GM18868 (cell line): ENCODE measurements around the gene MYLK.
"Not testable (repeated sequence)": the region's sequence is repeated elsewhere in the genome, so short reads cannot be mapped to it uniquely, and the experiment has no call there.

ENCODE experiments used
- ATAC-seq: cut with Tn5 transposase; IDR thresholded peaks from one replicate; pipeline ENCODE4 v1.9.1; 2021; ENCODE audit warnings: mild to moderate bottlenecking, moderate library complexity; ENCODE audit not compliant: unreplicated experiment

Gene MYLK, protein sequence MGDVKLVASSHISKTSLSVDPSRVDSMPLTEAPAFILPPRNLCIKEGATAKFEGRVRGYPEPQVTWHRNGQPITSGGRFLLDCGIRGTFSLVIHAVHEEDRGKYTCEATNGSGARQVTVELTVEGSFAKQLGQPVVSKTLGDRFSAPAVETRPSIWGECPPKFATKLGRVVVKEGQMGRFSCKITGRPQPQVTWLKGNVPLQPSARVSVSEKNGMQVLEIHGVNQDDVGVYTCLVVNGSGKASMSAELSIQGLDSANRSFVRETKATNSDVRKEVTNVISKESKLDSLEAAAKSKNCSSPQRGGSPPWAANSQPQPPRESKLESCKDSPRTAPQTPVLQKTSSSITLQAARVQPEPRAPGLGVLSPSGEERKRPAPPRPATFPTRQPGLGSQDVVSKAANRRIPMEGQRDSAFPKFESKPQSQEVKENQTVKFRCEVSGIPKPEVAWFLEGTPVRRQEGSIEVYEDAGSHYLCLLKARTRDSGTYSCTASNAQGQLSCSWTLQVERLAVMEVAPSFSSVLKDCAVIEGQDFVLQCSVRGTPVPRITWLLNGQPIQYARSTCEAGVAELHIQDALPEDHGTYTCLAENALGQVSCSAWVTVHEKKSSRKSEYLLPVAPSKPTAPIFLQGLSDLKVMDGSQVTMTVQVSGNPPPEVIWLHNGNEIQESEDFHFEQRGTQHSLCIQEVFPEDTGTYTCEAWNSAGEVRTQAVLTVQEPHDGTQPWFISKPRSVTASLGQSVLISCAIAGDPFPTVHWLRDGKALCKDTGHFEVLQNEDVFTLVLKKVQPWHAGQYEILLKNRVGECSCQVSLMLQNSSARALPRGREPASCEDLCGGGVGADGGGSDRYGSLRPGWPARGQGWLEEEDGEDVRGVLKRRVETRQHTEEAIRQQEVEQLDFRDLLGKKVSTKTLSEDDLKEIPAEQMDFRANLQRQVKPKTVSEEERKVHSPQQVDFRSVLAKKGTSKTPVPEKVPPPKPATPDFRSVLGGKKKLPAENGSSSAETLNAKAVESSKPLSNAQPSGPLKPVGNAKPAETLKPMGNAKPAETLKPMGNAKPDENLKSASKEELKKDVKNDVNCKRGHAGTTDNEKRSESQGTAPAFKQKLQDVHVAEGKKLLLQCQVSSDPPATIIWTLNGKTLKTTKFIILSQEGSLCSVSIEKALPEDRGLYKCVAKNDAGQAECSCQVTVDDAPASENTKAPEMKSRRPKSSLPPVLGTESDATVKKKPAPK (N-terminal part only)

DNA sequence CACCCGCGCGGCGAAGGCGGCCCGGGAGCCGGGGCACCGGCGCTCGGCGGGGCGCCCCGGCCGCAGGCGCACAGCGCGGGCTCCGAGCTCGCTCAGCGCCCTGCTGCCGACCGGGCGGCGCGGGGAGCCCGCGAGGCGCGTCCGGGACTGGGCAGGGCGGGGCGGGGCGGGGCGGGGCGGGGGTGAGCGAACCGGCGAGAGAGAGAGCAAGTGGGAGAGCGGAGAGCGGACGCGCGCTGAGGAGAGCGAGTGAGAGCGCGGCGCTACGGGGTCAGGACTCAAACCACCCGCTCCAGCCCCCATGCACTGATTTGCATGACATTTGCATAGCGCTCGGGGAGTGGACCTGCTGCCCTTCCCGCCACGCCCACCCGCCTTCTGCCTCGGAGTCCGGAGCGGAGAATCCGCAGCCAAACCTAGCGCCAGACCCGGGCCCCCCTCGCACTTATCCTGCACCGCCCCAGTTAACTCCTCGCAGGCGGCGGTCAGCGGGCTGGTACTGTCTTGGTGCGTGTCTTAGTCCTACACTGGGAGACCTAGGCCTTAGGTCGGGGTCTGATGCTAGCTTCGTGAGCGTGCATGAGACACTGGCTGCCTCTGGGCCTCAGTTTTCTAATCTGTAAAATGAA lies at the start of gene MYLK:
MYLK (minus strand) TSS at position 130 of the 629 bp plus-strand sequence. CDS start 90,491 bp downstream, outside the sequence.
- no peak for ATAC-seq

DNA sequence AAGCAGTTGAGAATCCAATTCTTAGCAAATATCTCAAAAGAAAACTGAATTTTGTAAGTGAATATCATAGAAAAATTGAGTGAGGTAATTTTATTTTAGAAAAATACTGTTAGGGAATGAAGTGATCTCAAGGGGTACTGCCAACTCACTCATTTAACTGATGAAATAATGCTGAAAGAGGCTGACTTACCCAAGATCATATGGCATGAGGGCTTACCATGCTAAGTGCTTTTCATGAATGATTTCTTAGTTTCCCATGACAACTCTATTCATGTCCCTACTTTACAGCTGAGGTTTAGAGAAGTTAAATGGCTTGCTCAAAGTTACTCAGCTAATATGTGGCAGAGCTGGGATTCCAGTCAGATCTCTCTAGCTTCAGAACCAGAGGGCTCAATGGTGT lies 46.3 kb upstream of the MYLK start:
- no peak for ATAC-seq

DNA sequence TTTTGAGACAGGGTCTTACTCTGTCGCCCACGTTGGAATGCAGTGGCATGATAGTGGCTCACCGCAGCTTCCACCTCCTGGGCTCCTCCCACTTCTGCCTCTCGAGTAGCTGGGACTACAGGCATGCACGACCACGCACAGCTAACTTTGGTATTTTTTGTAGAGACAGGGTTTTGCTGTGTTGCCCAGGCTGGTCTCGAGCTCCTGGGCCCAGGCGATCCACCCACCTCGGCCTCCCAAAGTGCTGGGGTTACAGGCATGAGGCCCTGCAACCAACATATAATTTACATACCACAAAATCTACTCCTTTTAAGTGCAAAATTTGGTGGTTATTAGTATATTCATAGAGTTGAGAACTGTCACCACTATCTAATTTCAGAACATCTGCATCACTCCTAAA lies 45.2 kb upstream of the MYLK start:
- ATAC-seq, result no peak

DNA sequence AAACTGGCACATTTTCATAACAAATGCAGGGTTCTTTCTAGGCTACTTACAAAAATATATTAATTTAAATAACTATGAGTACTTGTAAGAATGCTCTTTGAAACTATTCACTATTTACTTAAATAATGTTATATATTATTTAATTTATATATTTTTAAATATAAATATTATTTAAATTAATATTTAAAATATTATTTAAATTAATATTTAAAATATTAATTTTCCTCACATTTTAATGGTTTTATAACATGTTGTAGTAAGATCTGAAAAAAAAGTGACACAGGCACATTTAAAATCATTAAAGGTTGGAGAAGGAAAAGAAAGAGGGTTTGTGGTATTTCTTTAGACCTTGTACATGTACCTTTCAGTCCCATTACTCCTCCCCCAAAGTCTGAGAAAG lies 42.3 kb upstream of the MYLK start:
- ATAC-seq, result no peak

DNA sequence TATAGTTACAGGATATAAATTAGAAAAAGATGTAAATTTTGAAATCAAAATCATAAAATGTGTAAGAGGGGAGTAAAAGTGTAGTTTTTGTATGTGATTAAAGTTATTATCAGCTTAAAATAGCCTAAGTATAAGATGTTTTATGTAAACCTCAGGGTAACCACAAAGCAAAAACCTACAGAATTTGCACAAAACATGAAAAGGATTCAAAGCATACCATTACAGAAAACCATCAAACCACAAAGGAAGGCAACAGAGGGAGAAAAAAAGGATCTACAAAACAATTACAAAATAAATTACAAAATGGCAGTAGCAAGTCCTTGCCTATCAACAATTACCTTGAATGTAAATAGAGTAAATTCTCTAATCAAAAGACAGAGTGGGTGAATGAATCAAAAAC lies 36.7 kb upstream of the MYLK start:
- no peak for ATAC-seq

DNA sequence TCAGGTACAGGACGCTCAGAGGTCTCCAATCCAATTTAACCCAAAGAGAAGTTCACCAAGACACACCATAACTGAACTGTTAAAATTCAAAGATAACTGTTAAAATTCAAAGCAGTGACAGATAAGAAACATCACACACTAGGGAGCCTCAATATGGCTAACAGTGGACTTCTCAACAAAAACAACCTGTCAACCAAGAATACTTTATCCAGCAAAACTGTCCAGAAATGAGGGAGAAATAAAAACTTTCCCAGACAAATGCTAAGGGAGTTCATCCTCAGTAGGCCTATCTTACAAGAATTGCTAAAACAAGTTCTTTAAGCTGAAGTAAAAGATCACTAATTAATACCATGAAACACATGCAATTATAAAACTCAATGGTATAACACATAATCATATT lies 36.3 kb upstream of the MYLK start:
- ATAC-seq, result no peak

DNA sequence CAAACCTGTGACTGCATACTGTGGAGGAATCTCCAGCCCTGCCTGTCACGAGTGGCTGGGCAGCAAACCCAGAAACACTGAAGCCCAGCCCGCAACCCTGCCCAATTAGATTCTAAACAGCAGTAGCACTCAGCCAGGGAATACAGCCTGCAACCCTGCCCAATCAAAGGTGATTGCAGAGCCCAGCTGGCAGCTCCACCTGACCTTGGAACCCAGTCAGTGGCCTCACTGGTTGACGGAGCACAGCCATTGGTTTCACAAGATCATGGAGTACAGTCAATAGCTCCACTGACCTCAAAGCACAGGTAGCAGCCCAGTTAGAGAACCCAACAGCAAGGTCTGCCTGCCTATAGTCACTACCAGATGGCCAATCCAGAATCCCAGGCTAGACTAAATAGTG lies 35.2 kb upstream of the MYLK start:
- no peak for ATAC-seq

DNA sequence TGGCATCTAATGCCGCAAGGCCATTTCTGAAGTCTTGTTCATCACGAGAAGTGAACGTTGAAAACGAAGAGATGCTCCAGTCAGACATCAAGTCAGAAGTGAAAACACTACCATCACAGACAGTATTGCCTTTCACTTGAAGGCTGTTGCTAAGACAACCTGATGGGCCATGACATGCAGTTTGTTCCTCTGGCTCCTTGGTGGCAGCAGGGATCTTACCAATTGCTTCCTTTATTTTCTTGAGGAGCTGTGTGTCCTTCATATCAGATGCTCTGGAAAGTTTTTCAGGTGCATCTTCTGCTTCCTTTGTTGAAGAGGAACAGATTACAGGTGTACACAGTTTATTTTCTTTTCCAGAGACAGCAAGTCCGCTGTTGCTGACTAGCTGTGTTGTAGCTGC lies 30.7 kb upstream of the MYLK start:
- ATAC-seq, result no peak

DNA sequence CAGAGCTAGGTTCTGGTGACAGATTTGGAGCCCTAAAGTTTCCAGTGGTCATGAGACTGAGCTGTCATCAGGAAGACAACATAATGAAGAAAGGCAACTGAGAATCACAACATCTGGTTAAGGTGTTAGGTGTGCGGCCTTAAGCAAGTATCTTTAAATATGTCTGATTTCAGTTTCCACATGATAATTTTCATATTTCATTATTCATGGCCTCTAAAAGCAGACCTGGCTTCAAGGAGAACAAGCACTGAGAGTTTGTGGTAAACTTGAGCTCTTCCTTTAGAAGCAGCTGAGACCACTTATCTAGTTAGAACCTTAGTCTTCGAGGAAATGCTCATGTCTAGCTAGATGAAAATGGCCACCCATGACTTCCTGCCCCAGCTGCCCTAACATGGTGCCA lies 25.7 kb upstream of the MYLK start:
- ATAC-seq, result peak; percentile 40

DNA sequence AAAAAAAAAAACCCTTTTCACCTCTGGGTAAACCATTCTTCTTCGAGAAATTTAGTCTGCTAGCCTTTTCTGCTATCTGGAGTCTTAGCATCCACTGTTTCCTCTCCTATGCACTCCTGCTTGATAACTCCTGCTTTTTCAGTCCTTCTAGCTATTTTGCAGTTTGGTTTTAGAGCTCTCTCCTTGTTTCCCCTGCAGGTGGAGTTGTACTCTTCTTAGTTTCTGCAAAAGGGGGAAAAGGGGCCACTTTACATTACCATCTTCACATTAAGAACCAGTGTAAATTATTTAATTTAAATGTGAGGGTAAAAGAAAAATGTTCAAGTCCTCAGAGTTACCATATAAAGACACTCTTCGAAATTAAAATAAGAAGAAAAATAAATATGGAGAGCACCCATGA lies 23.6 kb upstream of the MYLK start:
- ATAC-seq, result no peak

DNA sequence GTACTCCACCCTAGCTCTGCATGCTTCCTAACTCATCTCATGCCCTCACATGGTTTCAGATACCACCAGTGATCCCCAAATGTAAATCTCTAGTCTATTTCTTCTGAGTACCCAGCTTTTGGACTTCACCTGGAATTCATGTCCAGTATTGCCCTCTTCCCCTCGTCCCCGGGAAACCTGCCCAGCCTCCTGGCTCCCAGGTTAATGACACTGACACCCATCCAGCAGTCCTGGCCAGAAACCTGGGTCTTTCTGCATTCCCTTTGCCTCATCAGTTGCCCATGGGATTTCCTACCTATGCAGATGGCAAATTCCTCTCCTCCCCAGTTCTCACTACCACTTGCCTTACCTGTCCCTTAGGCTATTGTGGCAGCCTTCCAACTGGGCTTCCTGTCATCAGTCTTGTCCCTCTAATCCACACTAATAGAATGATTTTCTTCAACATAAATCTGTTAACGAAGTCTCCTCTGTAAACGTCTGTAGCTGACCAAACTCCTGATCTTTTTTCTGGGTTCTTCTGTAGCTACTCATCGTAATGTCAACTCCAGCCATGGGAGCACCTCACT lies 15.3 kb upstream of the MYLK start:
- ATAC-seq, result no peak

DNA sequence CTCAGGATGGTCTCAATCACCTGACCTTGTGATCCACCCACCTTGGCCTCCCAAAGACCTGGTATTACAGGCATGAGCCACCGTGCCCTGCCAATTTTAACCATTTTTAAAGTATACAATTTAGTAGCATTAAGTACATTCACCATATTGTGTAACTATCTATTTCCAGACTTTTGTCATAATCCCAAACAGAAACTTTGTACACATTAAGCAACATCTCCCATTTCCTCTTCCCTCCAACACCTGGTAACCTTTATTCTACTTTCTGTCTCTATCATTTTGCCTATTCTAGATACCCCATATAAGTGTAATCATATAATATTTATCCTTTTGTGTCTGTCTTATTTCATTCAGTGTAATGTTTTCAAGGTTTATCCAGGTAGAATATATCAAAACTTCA lies 8.9 kb upstream of the MYLK start:
- no peak for ATAC-seq

DNA sequence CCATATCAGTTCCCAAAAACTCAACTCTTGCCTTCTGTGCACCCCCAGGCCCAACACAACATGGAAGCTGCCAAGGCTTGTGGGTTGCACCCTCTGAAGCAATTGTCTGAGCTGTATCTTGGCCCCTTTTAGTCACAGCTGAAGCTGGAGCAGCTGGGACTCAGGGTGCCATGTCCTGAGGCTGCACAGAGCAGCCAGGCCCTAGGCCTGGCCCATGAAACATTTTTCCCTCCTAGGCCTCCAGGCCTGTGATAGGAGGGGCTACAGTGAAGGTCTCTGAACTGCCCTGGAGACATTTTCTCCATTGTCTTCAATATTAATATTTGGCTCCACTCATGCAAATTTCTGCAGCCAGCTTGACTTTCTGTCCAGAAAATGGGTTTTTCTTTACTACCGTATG lies 8.1 kb upstream of the MYLK start:
- no peak for ATAC-seq

DNA sequence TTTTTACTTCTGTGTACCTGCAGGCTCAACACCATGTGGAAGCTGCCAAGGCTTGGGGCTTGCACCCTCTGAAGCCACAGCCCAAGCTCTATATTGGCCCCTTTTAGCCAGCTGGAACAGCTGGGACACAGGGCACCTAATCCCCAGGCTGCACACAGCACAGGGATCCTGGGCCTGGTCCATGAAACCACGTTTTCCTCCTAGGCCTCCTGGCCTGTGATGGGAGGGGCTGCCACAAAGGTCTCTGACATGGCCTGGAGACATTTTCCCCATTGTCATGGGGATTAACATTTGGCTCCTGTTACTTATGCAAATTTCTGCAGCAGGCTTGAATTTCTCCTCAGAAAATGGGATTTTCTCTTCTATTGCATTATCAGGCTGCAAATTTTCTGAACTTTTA lies 6.9 kb upstream of the MYLK start:
- ATAC-seq, result not testable (repeated sequence)

DNA sequence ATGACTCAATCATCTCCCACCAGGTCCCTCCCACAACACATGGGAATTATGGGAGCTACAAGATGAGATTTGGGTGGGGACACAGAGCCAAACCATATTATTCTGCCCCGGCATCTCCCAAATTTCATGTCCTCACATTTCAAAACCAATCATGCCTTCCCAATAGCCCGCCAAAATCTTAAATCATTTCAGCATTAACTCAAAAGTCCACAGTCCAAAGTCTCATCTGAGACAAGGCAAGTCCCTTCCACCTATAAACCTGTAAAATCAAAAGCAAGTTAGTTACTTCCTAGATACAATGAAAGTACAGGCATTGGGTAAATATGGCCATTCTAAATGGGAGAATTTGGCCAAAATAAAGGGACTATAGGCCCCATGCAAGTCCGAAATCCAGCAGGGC lies 6.0 kb upstream of the MYLK start:
- not testable (repeated sequence) for ATAC-seq

DNA sequence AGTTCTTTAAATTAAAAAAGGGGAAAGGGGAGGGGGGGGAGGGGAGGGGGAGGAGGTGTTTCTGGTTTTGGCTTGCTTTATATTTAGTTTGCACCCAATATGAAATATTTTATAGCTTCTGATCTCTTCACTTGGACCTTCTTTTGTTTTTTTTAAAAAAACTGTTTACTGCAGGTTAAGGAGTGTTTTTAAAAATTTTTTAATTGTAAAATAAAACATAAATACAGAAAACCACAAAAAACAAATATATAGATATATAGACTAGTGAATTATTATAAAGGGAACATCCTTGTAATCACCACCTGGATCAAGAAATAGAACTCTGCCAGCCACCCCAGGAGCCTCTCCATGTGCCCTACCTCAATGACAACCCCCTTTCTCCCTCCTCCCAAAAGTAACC lies 861 bp upstream of the MYLK start:
- no peak for ATAC-seq

DNA sequence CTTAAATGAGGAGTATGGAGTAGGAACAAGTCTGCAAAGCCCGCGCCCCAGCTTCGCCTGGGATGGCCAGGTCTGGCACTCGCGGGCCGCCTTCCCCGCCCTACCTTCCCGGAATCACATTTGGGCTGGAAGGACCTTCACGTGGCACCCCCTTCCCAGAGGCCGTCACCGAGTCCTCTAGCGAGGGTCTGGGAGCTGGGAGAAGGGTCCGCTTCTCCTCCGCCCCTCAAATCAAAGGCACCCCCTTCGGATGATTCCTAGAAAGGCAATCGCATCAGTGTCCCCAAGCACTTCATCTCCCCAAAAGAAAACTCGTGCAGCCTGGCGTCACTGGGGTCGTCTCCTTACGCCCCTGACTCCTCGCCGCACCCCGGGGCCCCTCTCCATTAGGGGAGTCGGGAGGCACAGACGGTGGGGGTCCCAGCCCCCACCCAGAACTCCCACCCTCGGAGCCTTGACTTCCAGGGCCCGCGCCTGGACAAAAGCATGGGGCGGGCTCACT lies 380 bp downstream of the MYLK start:
- no peak for ATAC-seq

DNA sequence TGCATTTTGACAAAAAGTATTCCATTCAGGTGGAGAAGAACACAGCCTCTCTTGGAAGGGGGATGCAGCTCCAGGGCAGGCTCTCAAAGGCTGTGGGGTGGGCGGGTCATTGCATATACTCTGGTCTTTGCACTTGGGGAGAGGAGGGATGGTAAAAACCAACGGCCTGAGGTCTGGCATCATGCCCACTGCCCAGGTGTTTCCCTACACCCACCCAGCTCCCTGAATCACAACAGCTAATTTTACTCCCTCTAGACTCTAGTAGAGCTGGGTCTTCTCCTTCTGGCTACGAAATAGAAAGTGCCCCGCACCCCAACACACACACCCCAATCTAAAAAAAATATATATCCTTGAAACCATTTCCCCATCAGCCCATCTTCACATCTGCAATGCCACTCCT lies 1.0 kb downstream of the MYLK start:
- ATAC-seq, result no peak

DNA sequence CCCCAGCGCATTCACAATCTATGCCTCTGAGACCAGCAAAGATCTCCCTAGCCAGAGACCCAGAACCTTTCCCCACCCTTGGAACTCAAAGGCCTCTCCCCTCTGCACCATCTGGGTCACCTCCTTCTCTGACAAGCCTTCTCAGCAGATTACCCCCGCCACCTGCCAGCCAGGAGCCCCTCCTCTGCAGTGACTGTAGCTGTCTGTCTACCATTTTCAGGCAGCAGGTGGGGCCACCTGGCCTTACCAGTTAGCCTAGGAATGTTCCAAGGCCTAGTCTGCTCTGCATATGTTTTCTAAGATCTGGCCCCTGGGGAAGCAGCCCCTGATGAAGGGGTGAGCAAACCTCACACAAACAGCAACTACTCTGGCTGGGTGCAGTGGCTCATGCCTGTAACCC lies 2.4 kb downstream of the MYLK start:
- ATAC-seq, result no peak

DNA sequence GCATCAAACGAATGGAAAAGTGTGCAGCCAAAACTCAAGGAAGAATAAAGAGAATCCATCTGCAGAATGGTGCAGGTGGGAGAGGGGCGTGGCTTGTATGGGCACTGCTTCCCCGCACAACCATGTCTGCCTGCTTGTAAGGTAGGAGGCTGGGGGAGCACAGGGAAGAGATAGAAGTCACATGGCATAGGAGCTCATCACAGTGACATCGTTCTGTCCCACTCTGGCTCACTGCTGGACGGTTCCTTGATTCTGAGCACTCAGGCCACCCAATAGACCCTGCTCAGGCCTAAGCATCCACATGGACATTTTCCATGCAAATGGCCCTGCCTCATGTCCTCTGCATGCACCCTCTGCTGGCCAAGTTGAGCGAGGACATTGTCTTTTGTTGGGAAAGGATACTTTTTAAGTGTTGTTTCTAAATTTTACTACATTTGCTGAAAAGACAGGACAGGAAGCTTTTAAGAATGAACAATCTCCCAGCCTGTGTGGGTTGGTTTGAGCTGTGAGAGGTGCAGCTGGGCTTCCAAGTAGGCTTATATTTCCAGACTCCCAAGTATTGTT lies 3.1 kb downstream of the MYLK start:
- ATAC-seq, result no peak
